Spleen (tissue), 11 donors: ENCODE data around the gene RAD51B. TPM values are rescaled to one million over a fixed set of nuclear protein-coding genes. Genes with fewer than 3 reads are reported as not detected.

Experiments used
- DNase-seq: peaks from one replicate; pipeline ENCODE4 v3.0.0-alpha.2; 2020
- H3K27ac ChIP-seq, 8 donors: fragments of 200-600 bp; sonication (generic) in 7 of 8; 1 replicate in 4 of 8; 2 replicates in 4 of 8; pipeline versions ENCODE4 v1.5.0 to v1.8.0; 2016 to 2021; ENCODE audit warnings: inconsistent platforms in 4 of 8, mild to moderate bottlenecking in 4 of 8, moderate library complexity in 1 of 8
- H3K27me3 ChIP-seq, 7 donors: fragments of 200-600 bp; sonication (generic) in 6 of 7; replicated peaks in 1 of 7; 1 replicate in 4 of 7; 2 replicates in 3 of 7; pipeline versions ENCODE4 v1.5.0 to v1.8.0; 2016 to 2021; ENCODE audit warnings: inconsistent platforms in 3 of 7, mild to moderate bottlenecking in 1 of 7
- H3K36me3 ChIP-seq, 6 donors: fragments of 200-600 bp; sonication (generic) in 5 of 6; 1 replicate in 4 of 6; 2 replicates in 2 of 6; pipeline versions ENCODE4 v1.5.0 to v1.8.0; 2016 to 2021; ENCODE audit warnings: inconsistent platforms in 2 of 6
- H3K4me1 ChIP-seq, 6 donors: fragments of 200-600 bp; sonication (generic) in 5 of 6; 1 replicate in 3 of 6; 2 replicates in 3 of 6; pipeline versions ENCODE4 v1.5.0 to v1.8.0; 2016 to 2021; ENCODE audit warnings: inconsistent platforms in 3 of 6
- H3K4me3 ChIP-seq, 8 donors: fragments of 200-600 bp; sonication (generic) in 7 of 8; 1 replicate in 4 of 8; 2 replicates in 4 of 8; pipeline versions ENCODE4 v1.5.0 to v1.8.0; 2016 to 2021; ENCODE audit warnings: inconsistent platforms in 4 of 8, mild to moderate bottlenecking in 4 of 8, moderate library complexity in 2 of 8
- H3K9me3 ChIP-seq, 8 donors: fragments of 200-600 bp; sonication (generic) in 7 of 8; 1 replicate in 4 of 8; 2 replicates in 4 of 8; pipeline versions ENCODE4 v1.5.0 to v1.8.0; 2016 to 2021; ENCODE audit warnings: inconsistent platforms in 4 of 8
- POLR2A ChIP-seq, 3 donors: fragments of 450-650 bp; IDR thresholded peaks; one replicate each; pipeline ENCODE4 v1.5.1; 2017; ENCODE audit warnings: antibody characterized with exemption in 3 of 3, mild to moderate bottlenecking in 1 of 3
- POLR2AphosphoS5 ChIP-seq, 3 donors: sonication (generic); formaldehyde crosslinking; IDR thresholded peaks; one replicate each; pipeline ENCODE4 v1.5.1; 2017; ENCODE audit warnings: antibody characterized with exemption in 3 of 3
- WGBS, 5 donors: extraction: QIAGEN DNeasy Blood & Tissue Kit in 3 of 5; methylation state at CpG; one replicate each; pipeline versions ENCODE4 v1.1.5 to v1.1.7; 2013 to 2018; 5-methylcytosine and 5-hydroxymethylcytosine counted together
- intact Hi-C: fragments of 100-400 bp; cut with DNase I; formaldehyde crosslinking; loops from one replicate; pipeline ENCODE4 v1.15.0; 2023; ENCODE audit warnings: low total_unique reads
- polyA plus RNA-seq, 3 donors: library from polyadenylated mRNA; stranded (reverse); fragments of 200-250 nt; gene quantifications; one replicate each; pipeline ENCODE4 v1.2.1, GENCODE V29; 2013
- total RNA-seq, 7 donors: library from RNA; depleted of rRNA in 3 of 7; stranded (reverse); fragments of >200 nt in 3 of 7; fragmentation: NEBNext Ultra II Directional in 4 of 7; extraction: Animal tissue kit (Norgen Biotek cat#: 25700) in 4 of 7; gene quantifications; one replicate each; pipeline versions ENCODE4 v1.1.0 to v1.2.1, GENCODE V29; 2016 to 2021
- TF ChIP-seq, protein P1 (sequence below), 11 experiments: fragments of 200-600 bp in 7 of 11; fragments of 450-650 bp in 4 of 11; sonication (generic) in 4 of 11; IDR thresholded peaks in 8 of 11; conservative IDR thresholded peaks in 3 of 11; 1 replicate in 7 of 11; 2 replicates in 4 of 11; pipeline versions ENCODE4 v1.4.0 to v1.8.0; 2016 to 2021; ENCODE audit warnings: antibody characterized with exemption in 11 of 11, inconsistent platforms in 4 of 11, mild to moderate bottlenecking in 1 of 11
- donor health status: healthy with polysubstance abuse.
- donor health status: DM: no; HTN: no; CAD: no; lungs with moderate emphysema.
- donor health status: DM: no; HTN: no; CAD: no.
- donor health status: Bipolar disorder and iron deficiency.
- donor health status: healthy.
- donor health status: DM: no; HTN: no; CAD: no.
- donor health status: DM: yes; HTN: yes; CAD: no.

Gene RAD51B
- total and polyA plus RNA-seq, 10 donors: 4.2 to 43.7 (median 29.8) TPM

DNA sequence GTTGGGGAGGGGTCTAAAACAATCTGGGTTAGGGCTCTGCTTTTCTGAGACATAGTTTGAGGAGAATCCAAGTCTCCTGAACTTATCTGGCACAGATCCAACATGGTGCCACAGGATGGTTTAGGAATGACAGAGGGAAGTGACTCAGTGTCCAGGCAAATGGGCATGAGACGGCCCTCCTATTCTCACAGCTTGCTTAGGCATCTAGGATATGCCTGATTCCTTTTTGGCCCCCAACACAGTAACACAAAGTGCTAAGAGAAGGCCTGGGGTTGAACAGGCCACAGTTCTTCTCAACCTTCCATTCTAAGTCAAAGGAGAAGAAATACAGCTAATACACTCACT is 855.6 kb downstream of the RAD51B start:
- Histone ChIP-seq H3K4me1 (peaks cover 0 to 33% (median 5%) of the 10 kb centered on the region in 6 donors), H3K4me3 (no peak overlapping the region), H3K27me3 (no peaks in the 10 kb centered on the region), H3K27ac (peak overlapping the region in 1 of 8 donors; percentile 27), H3K36me3 (no peaks in the 10 kb centered on the region), H3K9me3 (no peaks in the 10 kb centered on the region)
- intact Hi-C loops: no loop called here
- no peak for DNase-seq
- TF ChIP-seq POLR2A (IDR thresholded peaks at IDR 0.05): no peak
- no peak for TF ChIP-seq POLR2AphosphoS5 (IDR thresholded peaks at IDR 0.05)
- TF ChIP-seq, protein P1, sequence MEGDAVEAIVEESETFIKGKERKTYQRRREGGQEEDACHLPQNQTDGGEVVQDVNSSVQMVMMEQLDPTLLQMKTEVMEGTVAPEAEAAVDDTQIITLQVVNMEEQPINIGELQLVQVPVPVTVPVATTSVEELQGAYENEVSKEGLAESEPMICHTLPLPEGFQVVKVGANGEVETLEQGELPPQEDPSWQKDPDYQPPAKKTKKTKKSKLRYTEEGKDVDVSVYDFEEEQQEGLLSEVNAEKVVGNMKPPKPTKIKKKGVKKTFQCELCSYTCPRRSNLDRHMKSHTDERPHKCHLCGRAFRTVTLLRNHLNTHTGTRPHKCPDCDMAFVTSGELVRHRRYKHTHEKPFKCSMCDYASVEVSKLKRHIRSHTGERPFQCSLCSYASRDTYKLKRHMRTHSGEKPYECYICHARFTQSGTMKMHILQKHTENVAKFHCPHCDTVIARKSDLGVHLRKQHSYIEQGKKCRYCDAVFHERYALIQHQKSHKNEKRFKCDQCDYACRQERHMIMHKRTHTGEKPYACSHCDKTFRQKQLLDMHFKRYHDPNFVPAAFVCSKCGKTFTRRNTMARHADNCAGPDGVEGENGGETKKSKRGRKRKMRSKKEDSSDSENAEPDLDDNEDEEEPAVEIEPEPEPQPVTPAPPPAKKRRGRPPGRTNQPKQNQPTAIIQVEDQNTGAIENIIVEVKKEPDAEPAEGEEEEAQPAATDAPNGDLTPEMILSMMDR (IDR thresholded peaks at IDR 0.05 in 8 of 11, conservative IDR thresholded peaks at IDR 0.05 in 3 of 11): no peak
- WGBS, 5 donors: 79 to 100% (median 94%) methylated on average over 1 of the region's 1 CpG

DNA sequence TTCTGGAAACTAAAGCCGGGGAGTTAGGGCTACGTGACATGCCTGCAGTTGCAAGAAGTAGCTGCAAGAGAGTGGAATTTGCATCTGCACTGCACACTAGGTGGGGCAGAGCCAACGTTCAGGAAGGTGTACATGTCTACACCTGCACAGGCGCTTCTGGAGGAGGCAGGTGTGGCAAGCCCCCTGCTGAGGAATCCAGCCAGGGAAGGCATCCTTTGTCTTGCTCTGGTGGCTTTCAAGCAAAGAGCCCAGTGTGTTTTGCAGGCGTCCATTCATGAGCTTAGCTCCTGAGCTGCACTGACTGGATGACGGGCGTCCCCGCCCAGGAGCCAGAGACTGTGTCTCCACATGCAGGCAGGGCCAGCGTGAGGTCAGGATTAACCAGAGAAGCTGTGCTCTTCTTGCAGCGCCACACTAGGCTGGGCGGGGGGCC is 856.9 kb downstream of the RAD51B start:
- WGBS, 5 donors: 85 to 92% (median 86%) methylated on average over 7 to 11 of the region's 11 CpGs
- no peak for DNase-seq
- Histone ChIP-seq H3K4me3 (no peak overlapping the region), H3K9me3 (no peaks in the 10 kb centered on the region), H3K4me1 (peaks cover 7 to 46% (median 17%) of the 10 kb centered on the region in 6 donors), H3K27me3 (no peaks in the 10 kb centered on the region), H3K36me3 (no peaks in the 10 kb centered on the region), H3K27ac (no peak overlapping the region)
- intact Hi-C loops: no loop called here
- no peak for TF ChIP-seq POLR2A (IDR thresholded peaks at IDR 0.05)
- no peak for TF ChIP-seq POLR2AphosphoS5 (IDR thresholded peaks at IDR 0.05)
- TF ChIP-seq, protein P1 (IDR thresholded peaks at IDR 0.05 in 8 of 11, conservative IDR thresholded peaks at IDR 0.05 in 3 of 11): no peak

GRCh38 chr14:68677476-68677875 is 857.9 kb downstream of the RAD51B start:
- Histone ChIP-seq H3K9me3 (no peaks in the 10 kb centered on the region), H3K27ac (no peak overlapping the region), H3K4me3 (no peak overlapping the region), H3K27me3 (no peaks in the 10 kb centered on the region), H3K4me1 (peaks cover 10 to 48% (median 25%) of the 10 kb centered on the region in 6 donors), H3K36me3 (no peaks in the 10 kb centered on the region)
- 70 to 89% (median 80%) methylated on average over 7 of the region's 7 CpGs for WGBS, 5 donors
- intact Hi-C loops: no loop called here
- no peak for DNase-seq
- TF ChIP-seq, protein P1 (IDR thresholded peaks at IDR 0.05 in 8 of 11, conservative IDR thresholded peaks at IDR 0.05 in 3 of 11): no peak
- TF ChIP-seq POLR2A (IDR thresholded peaks at IDR 0.05): no peak
- TF ChIP-seq POLR2AphosphoS5 (IDR thresholded peaks at IDR 0.05): no peak

DNA sequence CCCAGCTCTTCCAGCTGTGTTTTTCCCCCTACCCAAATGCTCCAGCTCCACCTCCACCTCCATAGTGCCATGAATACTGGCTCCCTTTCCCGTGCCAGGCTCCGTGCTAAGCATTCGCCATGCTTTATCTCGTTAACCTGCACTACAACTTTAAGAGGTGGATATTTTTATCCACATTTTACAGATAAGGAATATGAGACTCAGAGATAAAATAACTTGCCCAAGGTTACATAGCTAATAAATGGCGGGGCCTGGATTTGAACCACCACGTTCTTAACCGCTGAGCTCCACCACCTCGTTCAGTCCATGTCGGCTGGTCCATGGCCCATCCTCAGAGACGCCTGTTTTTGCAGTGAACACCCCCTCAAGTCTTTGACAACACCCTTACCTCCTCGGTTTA is 858.3 kb downstream of the RAD51B start:
- Histone ChIP-seq H3K4me3 (no peak overlapping the region), H3K9me3 (no peaks in the 10 kb centered on the region), H3K27me3 (no peaks in the 10 kb centered on the region), H3K27ac (no peak overlapping the region), H3K36me3 (no peaks in the 10 kb centered on the region), H3K4me1 (peaks cover 10 to 48% (median 26%) of the 10 kb centered on the region in 6 donors)
- TF ChIP-seq, protein P1 (IDR thresholded peaks at IDR 0.05 in 8 of 11, conservative IDR thresholded peaks at IDR 0.05 in 3 of 11): no peak
- no peak for TF ChIP-seq POLR2A (IDR thresholded peaks at IDR 0.05)
- TF ChIP-seq POLR2AphosphoS5 (IDR thresholded peaks at IDR 0.05): no peak
- no peak for DNase-seq
- intact Hi-C loops: no loop called here
- 80 to 91% (median 86%) methylated on average over 11 of the region's 11 CpGs for WGBS, 5 donors
